Osteocyte (in vitro differentiated cells): ENCODE measurements around the gene ATXN1. TPM values are rescaled to one million over a fixed set of nuclear protein-coding genes. Genes with fewer than 3 reads are reported as not detected.

ENCODE experiments used
- DNase-seq: peaks from one replicate; pipeline ENCODE4 v3.0.0; 2021; ENCODE audit warnings: mixed read lengths; ENCODE audit not compliant: unreplicated experiment; ENCODE audit errors: extremely low spot score
- H3K27ac Mint-ChIP-seq: one replicate; pipeline ENCODE4 v1.8.0; 2021; ENCODE audit warnings: mild to moderate bottlenecking, mixed read lengths; ENCODE audit not compliant: unreplicated experiment
- H3K27me3 Mint-ChIP-seq: one replicate; pipeline ENCODE4 v1.8.0; 2021; ENCODE audit warnings: mixed read lengths; ENCODE audit not compliant: unreplicated experiment
- H3K36me3 Mint-ChIP-seq: one replicate; pipeline ENCODE4 v1.8.0; 2021; ENCODE audit warnings: mixed read lengths; ENCODE audit not compliant: unreplicated experiment
- H3K4me1 Mint-ChIP-seq: one replicate; pipeline ENCODE4 v1.8.0; 2021; ENCODE audit warnings: mixed read lengths; ENCODE audit not compliant: unreplicated experiment
- H3K4me3 Mint-ChIP-seq: one replicate; pipeline ENCODE4 v1.8.0; 2021; ENCODE audit warnings: mild to moderate bottlenecking, moderate library complexity, mixed read lengths; ENCODE audit not compliant: unreplicated experiment
- H3K9me3 Mint-ChIP-seq: one replicate; pipeline ENCODE4 v1.8.0; 2021; ENCODE audit warnings: mixed read lengths; ENCODE audit not compliant: unreplicated experiment
- total RNA-seq: library from RNA; stranded (reverse); gene quantifications from 2 replicates; pipeline ENCODE4 v1.2.1, GENCODE V29; 2021
- TF ChIP-seq, protein P1 (sequence below): fragments of 200-600 bp; sonication (generic); IDR thresholded peaks from 2 replicates; pipeline ENCODE4 v1.5.0; 2021; ENCODE audit warnings: antibody characterized with exemption, mild to moderate bottlenecking, moderate library complexity

Gene ATXN1
- total RNA-seq, 1 donor from 2014 or later = 54.4 TPM

DNA sequence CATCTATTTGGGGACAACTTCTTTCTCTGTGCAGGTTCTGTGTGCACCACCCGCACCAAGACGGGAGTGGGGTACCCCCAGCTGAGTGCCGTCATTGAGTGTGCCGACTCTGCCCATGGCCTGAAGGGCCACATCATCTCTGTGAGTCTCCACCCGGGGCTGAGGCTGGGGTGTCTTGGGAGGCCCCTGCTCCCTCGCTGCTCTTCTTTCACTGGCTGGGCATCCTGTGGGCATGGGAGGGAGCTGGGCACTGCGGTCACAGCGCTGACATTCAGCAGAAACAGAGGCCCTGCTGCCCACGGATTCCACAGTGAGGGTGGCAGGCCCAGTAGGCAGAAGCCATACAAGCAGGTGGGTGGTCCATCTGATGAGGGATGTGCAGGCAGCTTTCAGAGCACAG is 482.5 kb downstream of the ATXN1 start:
- Mint-ChIP-seq H3K4me1 (peaks cover 39% of the 10 kb centered on the region), H3K27me3 (no peaks in the 10 kb centered on the region), H3K9me3 (no peaks in the 10 kb centered on the region), H3K4me3 (no peak overlapping the region), H3K27ac (no peak overlapping the region), H3K36me3 (no peaks in the 10 kb centered on the region)
- no peak for DNase-seq
- TF ChIP-seq, protein P1, sequence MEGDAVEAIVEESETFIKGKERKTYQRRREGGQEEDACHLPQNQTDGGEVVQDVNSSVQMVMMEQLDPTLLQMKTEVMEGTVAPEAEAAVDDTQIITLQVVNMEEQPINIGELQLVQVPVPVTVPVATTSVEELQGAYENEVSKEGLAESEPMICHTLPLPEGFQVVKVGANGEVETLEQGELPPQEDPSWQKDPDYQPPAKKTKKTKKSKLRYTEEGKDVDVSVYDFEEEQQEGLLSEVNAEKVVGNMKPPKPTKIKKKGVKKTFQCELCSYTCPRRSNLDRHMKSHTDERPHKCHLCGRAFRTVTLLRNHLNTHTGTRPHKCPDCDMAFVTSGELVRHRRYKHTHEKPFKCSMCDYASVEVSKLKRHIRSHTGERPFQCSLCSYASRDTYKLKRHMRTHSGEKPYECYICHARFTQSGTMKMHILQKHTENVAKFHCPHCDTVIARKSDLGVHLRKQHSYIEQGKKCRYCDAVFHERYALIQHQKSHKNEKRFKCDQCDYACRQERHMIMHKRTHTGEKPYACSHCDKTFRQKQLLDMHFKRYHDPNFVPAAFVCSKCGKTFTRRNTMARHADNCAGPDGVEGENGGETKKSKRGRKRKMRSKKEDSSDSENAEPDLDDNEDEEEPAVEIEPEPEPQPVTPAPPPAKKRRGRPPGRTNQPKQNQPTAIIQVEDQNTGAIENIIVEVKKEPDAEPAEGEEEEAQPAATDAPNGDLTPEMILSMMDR = no peak

DNA sequence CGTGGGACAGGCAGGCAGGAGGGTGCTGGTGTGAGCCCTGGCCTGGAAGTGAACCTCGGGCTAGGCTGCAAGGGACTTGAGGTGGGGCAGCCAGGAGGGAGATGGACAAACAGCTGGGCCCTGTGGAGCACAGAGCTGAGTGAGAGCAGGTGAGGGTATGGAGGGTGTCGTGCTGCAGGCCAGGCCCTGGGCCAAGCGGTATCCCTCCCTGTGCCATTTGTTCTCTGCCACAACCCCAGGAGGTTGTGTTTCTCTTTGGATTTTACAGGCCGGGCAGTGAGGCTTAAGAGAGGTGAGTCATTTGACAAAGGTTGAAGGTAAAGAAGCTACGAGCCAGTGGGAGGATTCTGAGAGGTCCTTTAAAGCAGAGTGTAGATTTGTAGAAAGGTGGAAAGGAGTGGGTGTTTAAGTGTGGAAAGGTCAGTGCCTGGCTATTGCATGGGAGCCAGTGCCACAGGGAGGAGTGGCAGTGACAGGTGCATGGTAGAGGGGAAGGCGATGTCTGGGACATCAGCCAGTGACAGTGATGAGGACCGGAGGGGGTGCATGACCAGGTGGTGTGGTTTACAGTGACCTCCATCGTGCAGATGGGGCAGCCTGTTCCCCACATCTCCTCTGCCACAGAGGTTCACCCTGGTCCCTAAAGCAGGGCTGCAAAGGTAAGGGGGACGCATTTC is 483.1 kb downstream of the ATXN1 start:
- Mint-ChIP-seq H3K4me1 (peaks cover 44% of the 10 kb centered on the region), H3K27ac (peak overlapping the region; percentile 78), H3K4me3 (no peak overlapping the region), H3K36me3 (no peaks in the 10 kb centered on the region), H3K27me3 (no peaks in the 10 kb centered on the region), H3K9me3 (no peaks in the 10 kb centered on the region)
- DNase-seq = no peak
- TF ChIP-seq, protein P1 = no peak

DNA sequence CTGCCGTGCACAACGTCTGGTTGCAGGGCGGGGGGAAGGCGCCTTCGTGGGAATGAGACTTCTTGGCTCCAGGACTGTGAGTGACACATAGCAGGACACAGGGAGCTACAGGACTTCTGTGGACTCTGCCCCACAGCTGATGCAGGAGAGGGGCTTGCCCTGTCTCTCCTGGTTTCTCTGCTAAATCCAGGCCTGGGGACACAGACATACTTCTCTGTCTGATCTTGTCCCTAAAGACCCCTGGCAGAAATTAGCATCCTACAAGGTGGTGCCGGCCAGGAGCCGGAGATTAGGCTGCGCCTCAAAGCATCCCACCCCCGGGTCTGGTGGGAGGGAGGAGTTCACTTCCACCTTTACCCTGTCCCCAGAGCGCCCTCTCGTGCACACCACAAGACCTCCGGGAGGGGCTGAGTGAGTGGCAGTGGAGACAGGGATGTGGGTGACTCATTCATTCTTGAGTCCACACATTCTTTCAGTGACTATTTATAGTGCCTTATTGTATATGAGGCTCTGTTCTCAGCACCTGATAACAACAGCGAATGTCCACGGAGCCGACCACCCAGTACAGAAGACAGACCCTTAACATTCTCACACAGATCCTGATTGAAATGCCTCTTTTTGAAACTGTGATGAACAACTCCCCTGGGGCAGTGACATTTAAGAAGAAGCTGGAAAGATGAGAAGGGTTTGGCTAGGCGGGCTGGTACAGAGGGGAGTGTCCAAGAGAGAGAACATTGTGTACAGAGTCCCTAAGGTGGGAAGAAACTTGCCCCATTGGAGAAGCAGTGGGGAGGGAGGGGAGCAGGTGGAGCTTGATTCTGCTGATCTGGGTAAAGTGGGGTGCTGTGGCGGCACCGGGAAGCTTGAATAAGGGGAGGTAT is 483.9 kb downstream of the ATXN1 start:
- Mint-ChIP-seq H3K4me1 (peaks cover 46% of the 10 kb centered on the region), H3K27me3 (no peaks in the 10 kb centered on the region), H3K9me3 (no peaks in the 10 kb centered on the region), H3K27ac (peak overlapping the region; percentile 78), H3K36me3 (no peaks in the 10 kb centered on the region), H3K4me3 (peak overlapping the region; percentile 14)
- TF ChIP-seq, protein P1 = peak; percentile 69
- DNase-seq = no peak

DNA sequence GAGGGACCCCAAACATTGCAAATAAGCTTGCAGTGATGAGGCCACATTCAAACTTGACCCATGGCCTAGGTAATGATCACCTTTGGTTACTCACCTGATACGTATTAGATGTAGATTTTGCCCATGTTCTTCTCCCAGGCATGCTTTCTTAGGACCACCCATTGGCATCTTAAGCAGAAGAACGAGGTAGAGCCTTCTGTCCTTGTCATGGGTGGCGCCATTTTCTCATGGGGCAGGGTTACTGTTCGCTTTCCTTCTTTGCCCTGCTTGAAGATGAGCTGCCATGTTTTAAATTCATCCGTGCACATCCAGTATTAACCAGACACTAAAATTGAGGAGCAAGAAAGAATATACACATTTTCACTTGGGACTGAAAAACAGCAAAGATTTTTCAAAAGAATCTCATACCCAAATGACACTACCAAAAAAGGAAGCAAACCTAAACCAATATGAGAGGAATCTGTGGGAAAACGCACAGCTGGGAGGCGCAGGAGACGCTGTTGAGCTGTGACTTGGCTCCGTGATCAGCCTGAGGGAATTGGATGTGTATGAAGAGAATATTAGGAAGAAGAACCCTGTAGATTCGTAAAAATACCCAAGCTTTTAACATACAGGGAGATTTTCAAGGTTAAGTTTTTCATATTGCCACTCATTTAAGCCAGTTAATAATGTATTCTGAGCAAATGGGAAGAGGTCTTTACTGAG is 486.2 kb downstream of the ATXN1 start:
- no peak for DNase-seq
- Mint-ChIP-seq H3K9me3 (no peaks in the 10 kb centered on the region), H3K27ac (no peak overlapping the region), H3K36me3 (no peaks in the 10 kb centered on the region), H3K4me1 (peaks cover 46% of the 10 kb centered on the region), H3K27me3 (no peaks in the 10 kb centered on the region), H3K4me3 (no peak overlapping the region)
- TF ChIP-seq, protein P1 = no peak
